GM12878 (cell line): ENCODE data around the gene HVCN1. TPM values are rescaled to one million over a fixed set of nuclear protein-coding genes. Genes with fewer than 3 reads are reported as not detected.
A peak's percentile ranks its signal among the peaks of the same experiment; 100 is the strongest.

ENCODE experiments used
- BCL11A ChIP-seq: IDR thresholded peaks from 2 replicates; pipeline ENCODE4 v1.6.1; 2011; ENCODE audit warnings: low read depth, low read length
- CBFB ChIP-seq: IDR thresholded peaks from 2 replicates; pipeline ENCODE4 v1.6.1; 2016; ENCODE audit warnings: antibody characterized with exemption, low read depth
- EGR1 ChIP-seq, 2 experiments: IDR thresholded peaks; 1 replicate in 1 of 2; 2 replicates in 1 of 2; pipeline ENCODE4 v1.6.1; 2011 to 2012; ENCODE audit warnings: low read depth in 2 of 2, low read length in 2 of 2, borderline replicate concordance in 1 of 2, mild to moderate bottlenecking in 1 of 2, moderate library complexity in 1 of 2
- HDAC2 ChIP-seq: fragments of 200-600 bp; sonication (generic); IDR thresholded peaks from 2 replicates; pipeline ENCODE4 v1.6.1; 2017
- JUNB ChIP-seq: IDR thresholded peaks from 2 replicates; pipeline ENCODE4 v1.6.1; 2016; ENCODE audit warnings: antibody characterized with exemption, mild to moderate bottlenecking
- MTA2 ChIP-seq: fragments of 450-650 bp; IDR thresholded peaks from 2 replicates; pipeline ENCODE4 v1.6.1; 2016; ENCODE audit warnings: low read depth, mild to moderate bottlenecking, moderate library complexity
- POLR2A ChIP-seq: IDR thresholded peaks from 2 replicates; pipeline ENCODE4 v1.6.1; 2011; ENCODE audit warnings: low read depth, mild to moderate bottlenecking, low read length
- POLR2AphosphoS2 ChIP-seq: IDR thresholded peaks from 2 replicates; pipeline ENCODE4 v1.6.1; 2011; ENCODE audit warnings: low read depth, mild to moderate bottlenecking, low read length, improper control_type of control experiment, moderate library complexity
- POLR2AphosphoS5 ChIP-seq: IDR thresholded peaks from 2 replicates; pipeline ENCODE4 v1.6.1; 2011; ENCODE audit warnings: mild to moderate bottlenecking, low read length, inconsistent platforms
- SIN3A ChIP-seq: IDR thresholded peaks from 2 replicates; pipeline ENCODE4 v1.6.1; 2012; ENCODE audit warnings: low read depth, low read length, improper control_type of control experiment
- TCF12 ChIP-seq: IDR thresholded peaks from 2 replicates; pipeline ENCODE4 v1.6.1; 2011; ENCODE audit warnings: low read depth, mild to moderate bottlenecking, low read length
- ZNF217 ChIP-seq: fragments of 450-650 bp; IDR thresholded peaks from 2 replicates; pipeline ENCODE4 v1.6.1; 2017; ENCODE audit warnings: antibody characterized with exemption, mild to moderate bottlenecking
- ZNF384 ChIP-seq: IDR thresholded peaks from 2 replicates; pipeline ENCODE4 v1.6.1; 2012; ENCODE audit warnings: low read depth, mild to moderate bottlenecking, low read length, improper control_type of control experiment, borderline replicate concordance
- polyA plus RNA-seq, 11 experiments: library from polyadenylated mRNA; depleted of rRNA in 4 of 11; unstranded in 6 of 11; stranded (reverse) in 5 of 11; fragments of >200 nt; fragmentation: Nextera tagmentation in 4 of 11; fragmentation: Illumina TruSeq in 1 of 11; extraction: Ambion mirVana in 4 of 11; extraction: Trizol in 1 of 11; gene quantifications; 1 replicate in 1 of 11; 2 replicates in 10 of 11; pipeline versions ENCODE4 v1.2.1 to v1.2.3, GENCODE V29; 2011 to 2016; ENCODE audit warnings: inconsistent platforms in 2 of 11, missing spikeins in 2 of 11, low read depth in 1 of 11
- total RNA-seq, 4 experiments: library from RNA; depleted of rRNA in 3 of 4; stranded (reverse); fragments of >200 nt in 3 of 4; fragmentation: Illumina TruSeq in 1 of 4; extraction: Trizol in 1 of 4; gene quantifications; 2 replicates each; pipeline versions ENCODE4 v1.2.1 to v1.2.3, GENCODE V29; 2013 to 2021
- TF ChIP-seq, protein P1 (sequence below): fragments of 450-650 bp; IDR thresholded peaks from 2 replicates; pipeline ENCODE4 v1.6.1; 2017; ENCODE audit warnings: mild to moderate bottlenecking, low read depth, inconsistent platforms; ENCODE audit not compliant: poor library complexity, severe bottlenecking
- TF ChIP-seq, protein P2 (sequence below): fragments of 450-650 bp; formaldehyde crosslinking; IDR thresholded peaks from 2 replicates; pipeline ENCODE4 v1.4.0; 2020; ENCODE audit warnings: mild to moderate bottlenecking, moderate library complexity
- TF ChIP-seq, protein P3 (sequence below): IDR thresholded peaks from 2 replicates; pipeline ENCODE4 v1.6.1; 2011; ENCODE audit warnings: low read depth, mild to moderate bottlenecking, low read length, moderate library complexity, borderline replicate concordance; ENCODE audit errors: extremely low read depth
- TF ChIP-seq, protein P4 (sequence below): fragments of 450-650 bp; conservative IDR thresholded peaks from 2 replicates; pipeline ENCODE4 v1.6.1; 2017; ENCODE audit warnings: mild to moderate bottlenecking, moderate library complexity
- TF ChIP-seq, protein P5 (sequence below): IDR thresholded peaks from 2 replicates; pipeline ENCODE4 v1.6.1; 2011; ENCODE audit warnings: borderline replicate concordance, low read depth, mild to moderate bottlenecking, moderate library complexity, mixed read lengths, low read length; ENCODE audit not compliant: insufficient read depth; ENCODE audit errors: extremely low read length

The HVCN1 gene
- total and polyA plus RNA-seq, 10 of the 15 experiments (the other 5 are each of a cell fraction or from before 2014, with no cell fraction given), result 27.8 to 181 (median 103) TPM

DNA sequence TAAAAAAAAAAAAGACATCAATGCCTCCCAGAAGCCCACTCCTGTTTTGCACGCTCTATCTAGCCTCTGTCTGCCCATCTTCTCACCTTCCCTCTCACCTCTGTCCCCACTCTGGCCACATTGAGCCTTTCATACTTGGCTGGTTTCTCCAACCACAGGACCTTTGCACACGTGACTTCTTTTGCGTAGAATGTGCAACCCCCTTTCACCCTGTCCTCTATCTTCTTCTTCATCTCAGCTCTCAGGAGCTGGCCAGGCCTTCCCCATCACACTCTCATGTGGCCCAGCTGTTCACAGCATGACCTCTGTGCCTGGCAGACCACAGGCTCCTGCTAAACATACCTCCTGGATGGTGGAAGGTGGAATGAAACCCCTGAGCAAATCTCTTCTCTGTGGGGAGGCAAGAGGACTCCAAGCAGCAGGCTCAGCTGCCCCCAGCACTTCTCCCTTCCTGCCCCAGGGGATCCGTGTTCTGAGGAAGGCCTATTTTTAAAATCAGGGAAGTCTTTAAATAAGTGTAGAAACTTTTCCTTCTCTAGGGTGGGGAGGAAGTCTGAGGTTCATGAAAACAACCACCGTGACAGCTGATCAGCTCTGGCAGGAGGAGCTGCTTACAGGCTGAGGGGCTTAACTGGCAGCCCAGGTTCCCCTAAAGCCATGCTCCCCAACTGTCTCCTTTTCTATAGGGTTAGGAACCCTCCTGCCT is 11.6 kb downstream of the HVCN1 start (continued):
- TF ChIP-seq, protein P1, sequence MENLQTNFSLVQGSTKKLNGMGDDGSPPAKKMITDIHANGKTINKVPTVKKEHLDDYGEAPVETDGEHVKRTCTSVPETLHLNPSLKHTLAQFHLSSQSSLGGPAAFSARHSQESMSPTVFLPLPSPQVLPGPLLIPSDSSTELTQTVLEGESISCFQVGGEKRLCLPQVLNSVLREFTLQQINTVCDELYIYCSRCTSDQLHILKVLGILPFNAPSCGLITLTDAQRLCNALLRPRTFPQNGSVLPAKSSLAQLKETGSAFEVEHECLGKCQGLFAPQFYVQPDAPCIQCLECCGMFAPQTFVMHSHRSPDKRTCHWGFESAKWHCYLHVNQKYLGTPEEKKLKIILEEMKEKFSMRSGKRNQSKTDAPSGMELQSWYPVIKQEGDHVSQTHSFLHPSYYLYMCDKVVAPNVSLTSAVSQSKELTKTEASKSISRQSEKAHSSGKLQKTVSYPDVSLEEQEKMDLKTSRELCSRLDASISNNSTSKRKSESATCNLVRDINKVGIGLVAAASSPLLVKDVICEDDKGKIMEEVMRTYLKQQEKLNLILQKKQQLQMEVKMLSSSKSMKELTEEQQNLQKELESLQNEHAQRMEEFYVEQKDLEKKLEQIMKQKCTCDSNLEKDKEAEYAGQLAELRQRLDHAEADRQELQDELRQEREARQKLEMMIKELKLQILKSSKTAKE, result peak; percentile 86
- TF ChIP-seq ZNF384, result peak; percentile 42; the same call in 1 of the 2 replicates
- TF ChIP-seq, protein P2, sequence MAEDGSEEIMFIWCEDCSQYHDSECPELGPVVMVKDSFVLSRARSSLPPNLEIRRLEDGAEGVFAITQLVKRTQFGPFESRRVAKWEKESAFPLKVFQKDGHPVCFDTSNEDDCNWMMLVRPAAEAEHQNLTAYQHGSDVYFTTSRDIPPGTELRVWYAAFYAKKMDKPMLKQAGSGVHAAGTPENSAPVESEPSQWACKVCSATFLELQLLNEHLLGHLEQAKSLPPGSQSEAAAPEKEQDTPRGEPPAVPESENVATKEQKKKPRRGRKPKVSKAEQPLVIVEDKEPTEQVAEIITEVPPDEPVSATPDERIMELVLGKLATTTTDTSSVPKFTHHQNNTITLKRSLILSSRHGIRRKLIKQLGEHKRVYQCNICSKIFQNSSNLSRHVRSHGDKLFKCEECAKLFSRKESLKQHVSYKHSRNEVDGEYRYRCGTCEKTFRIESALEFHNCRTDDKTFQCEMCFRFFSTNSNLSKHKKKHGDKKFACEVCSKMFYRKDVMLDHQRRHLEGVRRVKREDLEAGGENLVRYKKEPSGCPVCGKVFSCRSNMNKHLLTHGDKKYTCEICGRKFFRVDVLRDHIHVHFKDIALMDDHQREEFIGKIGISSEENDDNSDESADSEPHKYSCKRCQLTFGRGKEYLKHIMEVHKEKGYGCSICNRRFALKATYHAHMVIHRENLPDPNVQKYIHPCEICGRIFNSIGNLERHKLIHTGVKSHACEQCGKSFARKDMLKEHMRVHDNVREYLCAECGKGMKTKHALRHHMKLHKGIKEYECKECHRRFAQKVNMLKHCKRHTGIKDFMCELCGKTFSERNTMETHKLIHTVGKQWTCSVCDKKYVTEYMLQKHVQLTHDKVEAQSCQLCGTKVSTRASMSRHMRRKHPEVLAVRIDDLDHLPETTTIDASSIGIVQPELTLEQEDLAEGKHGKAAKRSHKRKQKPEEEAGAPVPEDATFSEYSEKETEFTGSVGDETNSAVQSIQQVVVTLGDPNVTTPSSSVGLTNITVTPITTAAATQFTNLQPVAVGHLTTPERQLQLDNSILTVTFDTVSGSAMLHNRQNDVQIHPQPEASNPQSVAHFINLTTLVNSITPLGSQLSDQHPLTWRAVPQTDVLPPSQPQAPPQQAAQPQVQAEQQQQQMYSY (CRISPR knock-in tag), result no peak
- 0 out of 2 replicates have a peak, but pooled peaks have one; percentile 38 for TF ChIP-seq POLR2A
- peak; percentile 63; the same call in 1 of the 2 replicates for TF ChIP-seq CBFB
- no peak for TF ChIP-seq EGR1 (IDR thresholded peaks at IDR 0.05; ENCODE audit: borderline replicate concordance in 1 of 2, low read depth in 2 of 2, low read length in 2 of 2)
- TF ChIP-seq JUNB, result no peak
- TF ChIP-seq, protein P3, sequence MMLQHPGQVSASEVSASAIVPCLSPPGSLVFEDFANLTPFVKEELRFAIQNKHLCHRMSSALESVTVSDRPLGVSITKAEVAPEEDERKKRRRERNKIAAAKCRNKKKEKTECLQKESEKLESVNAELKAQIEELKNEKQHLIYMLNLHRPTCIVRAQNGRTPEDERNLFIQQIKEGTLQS, result peak; percentile 15; the same call in 1 of the 2 replicates
- TF ChIP-seq SIN3A, result 0 out of 2 replicates have a peak, but pooled peaks have one; percentile 71
- TF ChIP-seq MTA2, result peak; percentile 84
- TF ChIP-seq POLR2AphosphoS5, result peak; percentile 57; the same call in 1 of the 2 replicates
- TF ChIP-seq, protein P4, sequence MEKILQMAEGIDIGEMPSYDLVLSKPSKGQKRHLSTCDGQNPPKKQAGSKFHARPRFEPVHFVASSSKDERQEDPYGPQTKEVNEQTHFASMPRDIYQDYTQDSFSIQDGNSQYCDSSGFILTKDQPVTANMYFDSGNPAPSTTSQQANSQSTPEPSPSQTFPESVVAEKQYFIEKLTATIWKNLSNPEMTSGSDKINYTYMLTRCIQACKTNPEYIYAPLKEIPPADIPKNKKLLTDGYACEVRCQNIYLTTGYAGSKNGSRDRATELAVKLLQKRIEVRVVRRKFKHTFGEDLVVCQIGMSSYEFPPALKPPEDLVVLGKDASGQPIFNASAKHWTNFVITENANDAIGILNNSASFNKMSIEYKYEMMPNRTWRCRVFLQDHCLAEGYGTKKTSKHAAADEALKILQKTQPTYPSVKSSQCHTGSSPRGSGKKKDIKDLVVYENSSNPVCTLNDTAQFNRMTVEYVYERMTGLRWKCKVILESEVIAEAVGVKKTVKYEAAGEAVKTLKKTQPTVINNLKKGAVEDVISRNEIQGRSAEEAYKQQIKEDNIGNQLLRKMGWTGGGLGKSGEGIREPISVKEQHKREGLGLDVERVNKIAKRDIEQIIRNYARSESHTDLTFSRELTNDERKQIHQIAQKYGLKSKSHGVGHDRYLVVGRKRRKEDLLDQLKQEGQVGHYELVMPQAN, result peak; percentile 18; the same call in 1 of the 2 replicates
- peak; percentile 41; the same call in 1 of the 2 replicates for TF ChIP-seq ZNF217
- TF ChIP-seq BCL11A, result 0 out of 2 replicates have a peak, but pooled peaks have one; percentile 36
- TF ChIP-seq POLR2AphosphoS2, result no peak
- TF ChIP-seq TCF12, result peak; percentile 65; the same call in 1 of the 2 replicates
- TF ChIP-seq, protein P5, sequence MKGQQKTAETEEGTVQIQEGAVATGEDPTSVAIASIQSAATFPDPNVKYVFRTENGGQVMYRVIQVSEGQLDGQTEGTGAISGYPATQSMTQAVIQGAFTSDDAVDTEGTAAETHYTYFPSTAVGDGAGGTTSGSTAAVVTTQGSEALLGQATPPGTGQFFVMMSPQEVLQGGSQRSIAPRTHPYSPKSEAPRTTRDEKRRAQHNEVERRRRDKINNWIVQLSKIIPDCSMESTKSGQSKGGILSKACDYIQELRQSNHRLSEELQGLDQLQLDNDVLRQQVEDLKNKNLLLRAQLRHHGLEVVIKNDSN, result peak; percentile 76
- no peak for TF ChIP-seq HDAC2
